SIG-M5 (cell line): ENCODE data around the gene APPL2.
"Not testable (repeated sequence)": the region's sequence is repeated elsewhere in the genome, so short reads cannot be mapped to it uniquely, and the experiment has no call there.

ENCODE experiments used
- DNase-seq: peaks from one replicate; lab custom pipeline; 2025; lab: John Stamatoyannopoulos, UW

The APPL2 gene

GRCh38 chr12:105256921-105257320 is 20.9 kb upstream of the APPL2 start:
- no peak for DNase-seq

GRCh38 chr12:105256431-105256830 is 20.5 kb upstream of the APPL2 start:
- not testable (repeated sequence) for DNase-seq

- DNase-seq = no peak
These were observed 20.0 kb upstream of the APPL2 start for GRCh38 chr12:105256011-105256410.

GRCh38 chr12:105253866-105254513 is 18.0 kb upstream of the APPL2 start:
- no peak for DNase-seq

- DNase-seq = no peak
These were observed 16.9 kb upstream of the APPL2 start for GRCh38 chr12:105252901-105253300.

- not testable (repeated sequence) for DNase-seq
These were observed 9.9 kb upstream of the APPL2 start for GRCh38 chr12:105245776-105246427.

GRCh38 chr12:105245291-105245690 is 9.3 kb upstream of the APPL2 start:
- DNase-seq = no peak

- DNase-seq = no peak
These were observed 4.3 kb upstream of the APPL2 start for GRCh38 chr12:105240228-105240627.

GRCh38 chr12:105239304-105239703 is 3.3 kb upstream of the APPL2 start:
- no peak for DNase-seq

GRCh38 chr12:105237666-105238065 is 1.7 kb upstream of the APPL2 start:
- no peak for DNase-seq

GRCh38 chr12:105235281-105235731 is 668 bp downstream of the APPL2 start:
- no peak for DNase-seq

GRCh38 chr12:105234197-105234596 is 1.8 kb downstream of the APPL2 start:
- no peak for DNase-seq

- DNase-seq = no peak
These were observed 2.7 kb downstream of the APPL2 start for GRCh38 chr12:105233041-105233905.

- no peak for DNase-seq
These were observed 4.6 kb downstream of the APPL2 start for GRCh38 chr12:105231396-105231795.

- no peak for DNase-seq
These were observed 6.6 kb downstream of the APPL2 start for GRCh38 chr12:105229371-105229770.

- no peak for DNase-seq
These were observed 7.0 kb downstream of the APPL2 start for GRCh38 chr12:105228966-105229365.

GRCh38 chr12:105228494-105228893 is 7.5 kb downstream of the APPL2 start:
- no peak for DNase-seq

GRCh38 chr12:105227879-105228278 is 8.1 kb downstream of the APPL2 start:
- no peak for DNase-seq

- no peak for DNase-seq
These were observed 9.8 kb downstream of the APPL2 start for GRCh38 chr12:105226219-105226618.

- no peak for DNase-seq
These were observed 10.4 kb downstream of the APPL2 start for GRCh38 chr12:105225505-105226015.

GRCh38 chr12:105224399-105224798 is 11.6 kb downstream of the APPL2 start:
- DNase-seq = no peak

- no peak for DNase-seq
These were observed 12.1 kb downstream of the APPL2 start for GRCh38 chr12:105223884-105224283.
